GOT3 (cell line): ENCODE data around the gene CNIH2.
"Not testable (repeated sequence)": the region's sequence is repeated elsewhere in the genome, so short reads cannot be mapped to it uniquely, and the experiment has no call there.

Experiments
- DNase-seq: peaks from one replicate; lab custom pipeline; 2025; ENCODE audit warnings: mixed read lengths; lab: John Stamatoyannopoulos, UW

Gene CNIH2

GRCh38 chr11:66277471-66278362 is at the start of gene CNIH2:
CNIH2 (plus strand) TSS chr11:66278175; CDS start chr11:66278457, 282 bp downstream.
- no peak for DNase-seq

- no peak for DNase-seq
Observed at GRCh38 chr11:66228521-66228920, 49.5 kb upstream of the CNIH2 start.

GRCh38 chr11:66230156-66230555 is 47.8 kb upstream of the CNIH2 start:
- DNase-seq = no peak

DNA sequence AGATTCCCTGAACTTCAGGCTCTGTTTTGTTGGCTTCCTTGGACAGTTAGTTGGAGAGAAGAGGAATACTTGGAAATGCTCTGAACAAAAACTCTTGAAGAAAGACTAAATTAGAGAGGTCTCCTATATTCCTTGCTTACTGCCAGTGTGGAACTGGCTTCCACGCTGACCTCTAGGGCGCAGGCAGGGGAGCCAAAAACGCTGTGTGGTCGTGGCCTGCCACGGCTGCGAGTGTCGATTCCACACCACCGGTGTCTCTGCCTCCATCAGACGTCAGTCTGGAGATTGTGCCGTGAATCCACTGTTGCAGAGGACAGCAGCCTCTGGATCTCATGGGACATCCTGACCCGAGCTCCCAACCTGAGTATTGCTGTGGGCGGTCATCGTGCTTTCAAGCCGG is 47.0 kb upstream of the CNIH2 start:
- no peak for DNase-seq

DNA sequence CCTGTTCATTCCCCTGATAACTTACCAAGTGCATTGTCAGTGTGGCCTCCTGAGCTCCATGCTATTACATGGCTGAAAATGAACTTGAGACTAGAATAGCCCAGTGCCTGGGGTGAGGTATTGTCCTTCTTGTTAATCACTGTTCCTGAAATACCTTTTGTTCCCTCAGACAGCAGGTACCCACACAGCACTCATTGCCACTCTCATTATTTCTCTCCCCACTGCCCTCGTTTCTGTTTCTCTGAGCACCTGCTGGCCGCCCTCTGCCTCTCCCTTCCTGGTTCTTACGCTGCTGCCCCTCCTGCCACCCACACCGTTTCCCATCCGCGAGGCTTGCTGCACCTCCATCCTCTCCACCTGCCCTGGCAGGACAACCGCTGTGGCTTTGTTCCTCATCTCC is 46.4 kb upstream of the CNIH2 start:
- no peak for DNase-seq

DNA sequence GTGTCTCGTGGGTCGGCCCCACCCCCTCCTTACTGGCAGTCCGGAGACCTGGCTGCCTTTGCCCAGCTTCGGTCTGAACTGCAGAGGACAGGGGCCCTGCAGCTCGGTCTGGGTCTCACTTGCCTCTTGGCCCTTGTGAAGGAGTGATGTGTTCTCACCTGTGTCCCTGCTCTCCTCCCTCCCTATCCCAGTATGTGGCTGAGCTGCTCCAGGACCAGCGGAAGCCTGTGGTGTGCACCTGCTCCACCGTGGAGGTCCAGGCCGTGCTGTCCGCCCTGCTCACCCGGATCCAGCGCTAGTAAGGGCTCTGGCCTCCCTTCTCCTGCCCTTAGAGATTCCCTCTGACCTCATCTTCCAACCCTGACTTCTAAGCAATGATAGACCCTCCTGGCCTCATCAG is 45.2 kb upstream of the CNIH2 start:
- no peak for DNase-seq

- no peak for DNase-seq
Observed at GRCh38 chr11:66233301-66233700, 44.7 kb upstream of the CNIH2 start.

GRCh38 chr11:66235141-66235540 is 42.8 kb upstream of the CNIH2 start:
- DNase-seq = no peak

DNA sequence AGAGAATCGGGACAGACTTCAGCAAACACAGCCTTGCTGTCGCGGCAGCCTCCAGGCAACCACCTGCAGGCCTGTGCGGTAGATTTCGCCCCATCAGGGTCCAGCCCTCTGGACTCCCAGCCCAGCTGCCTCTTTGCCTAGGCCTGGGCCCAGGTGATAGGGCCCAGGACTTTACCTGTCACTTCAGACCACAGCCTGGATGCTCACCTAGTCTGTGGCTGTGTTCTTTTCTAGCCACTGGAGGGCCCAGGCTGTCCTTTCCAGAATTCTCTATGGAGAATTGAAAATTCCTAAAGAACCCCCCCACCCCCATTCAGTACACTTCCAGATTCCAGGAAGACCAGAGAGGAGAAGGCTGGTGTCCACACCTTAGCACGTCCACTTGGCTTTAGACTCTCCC is 40.1 kb upstream of the CNIH2 start:
- DNase-seq = no peak

GRCh38 chr11:66238786-66239413 is 39.1 kb upstream of the CNIH2 start:
- DNase-seq = no peak

GRCh38 chr11:66239511-66239910 is 38.5 kb upstream of the CNIH2 start:
- DNase-seq = no peak

DNA sequence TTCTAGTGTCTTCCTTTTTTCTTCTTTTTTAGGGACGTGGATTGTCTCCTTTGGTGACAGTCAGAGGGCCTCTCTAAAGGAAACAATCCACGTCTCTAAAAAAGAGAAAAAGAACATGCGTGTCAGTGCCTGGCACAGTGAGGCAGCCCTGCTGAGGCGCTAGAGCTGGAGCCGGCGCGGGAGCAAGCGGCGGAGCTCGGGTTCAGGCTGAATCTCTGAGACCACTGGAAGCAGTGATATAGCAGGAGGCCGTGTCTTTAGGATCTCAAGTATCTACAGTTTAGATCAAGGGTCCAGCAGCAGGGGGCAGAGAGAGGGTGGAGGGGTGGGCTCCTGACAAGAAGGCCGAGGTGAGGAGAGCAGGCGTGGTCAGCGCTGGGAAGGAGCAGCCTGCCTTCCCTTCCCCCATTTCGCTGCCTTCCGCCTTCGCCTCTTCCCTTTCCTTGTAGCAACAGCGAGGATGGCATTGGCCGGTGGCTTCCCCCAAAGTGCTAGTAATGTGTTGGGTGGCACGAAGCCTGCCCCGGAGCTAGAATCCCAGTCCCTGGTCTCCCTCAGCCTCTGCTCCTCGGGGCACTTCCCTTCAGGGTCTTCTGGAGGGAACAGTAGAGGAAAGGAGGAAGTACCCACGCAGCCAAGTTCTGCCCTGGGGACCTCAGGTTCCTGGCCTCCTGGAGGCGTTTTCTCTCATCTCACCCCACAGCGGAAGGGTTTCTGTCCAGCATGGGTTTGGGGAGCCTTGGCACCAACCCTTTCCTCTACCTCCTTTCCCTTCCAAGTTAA is 37.8 kb upstream of the CNIH2 start:
- DNase-seq = no peak

DNA sequence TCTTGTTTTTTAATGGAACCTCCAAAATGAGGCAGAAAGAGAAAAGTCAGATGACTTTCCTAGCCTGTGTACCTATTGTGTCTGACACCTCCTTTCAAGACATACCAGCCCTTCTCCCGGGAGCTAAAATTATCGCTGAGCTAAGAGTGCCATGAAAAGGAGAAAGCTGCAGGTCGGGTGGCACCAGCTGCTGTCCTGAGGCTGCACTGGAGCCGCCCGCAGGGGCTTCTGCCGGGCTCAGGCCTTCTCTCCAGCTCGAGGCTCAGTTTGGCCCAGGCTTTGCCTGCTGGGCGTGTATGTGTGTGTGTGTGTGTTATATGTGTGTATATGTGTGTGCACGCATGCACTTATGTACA is 37.2 kb upstream of the CNIH2 start:
- no peak for DNase-seq

GRCh38 chr11:66242095-66242765 is 35.7 kb upstream of the CNIH2 start:
- no peak for DNase-seq

GRCh38 chr11:66243782-66244535 is 34.0 kb upstream of the CNIH2 start:
- DNase-seq = no peak

GRCh38 chr11:66247295-66247694 is 30.7 kb upstream of the CNIH2 start:
- no peak for DNase-seq

GRCh38 chr11:66247801-66248200 is 30.2 kb upstream of the CNIH2 start:
- DNase-seq = no peak

DNA sequence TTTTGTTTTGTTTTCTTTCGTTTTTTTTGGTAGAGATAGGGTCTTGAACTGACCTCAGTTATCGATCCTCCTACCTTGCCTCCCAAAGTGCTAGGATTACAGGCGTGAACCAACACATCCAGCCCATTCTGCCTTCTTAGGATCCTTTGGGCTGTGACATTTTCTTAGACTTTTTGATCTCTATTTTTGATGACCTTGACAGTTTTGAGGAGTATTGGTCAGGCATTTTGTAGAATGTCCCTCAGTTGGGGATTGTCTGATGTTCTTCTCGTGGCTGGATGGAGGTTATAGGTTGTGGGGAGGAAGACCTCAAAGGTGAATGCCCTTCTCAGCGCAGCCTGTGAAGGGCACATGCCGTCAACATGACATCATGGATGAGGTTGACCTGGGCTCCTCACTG is 29.1 kb upstream of the CNIH2 start:
- DNase-seq = no peak

GRCh38 chr11:66251809-66252208 is 26.2 kb upstream of the CNIH2 start:
- no peak for DNase-seq

GRCh38 chr11:66253081-66253480 is 24.9 kb upstream of the CNIH2 start:
- DNase-seq = not testable (repeated sequence)

DNA sequence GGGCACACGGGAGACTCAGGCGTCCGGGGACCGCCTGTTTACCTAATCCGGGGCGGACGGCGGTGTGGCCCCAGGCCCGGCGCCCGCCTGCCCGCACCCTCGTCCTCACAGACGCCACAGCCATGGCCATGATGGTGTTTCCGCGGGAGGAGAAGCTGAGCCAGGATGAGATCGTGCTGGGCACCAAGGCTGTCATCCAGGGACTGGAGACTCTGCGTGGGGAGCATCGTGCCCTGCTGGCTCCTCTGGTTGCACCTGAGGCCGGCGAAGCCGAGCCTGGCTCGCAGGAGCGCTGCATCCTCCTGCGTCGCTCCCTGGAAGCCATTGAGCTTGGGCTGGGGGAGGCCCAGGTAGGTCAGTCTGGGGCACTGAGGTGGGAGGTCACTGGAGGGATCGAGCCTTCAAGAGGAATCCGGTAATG is 19.5 kb upstream of the CNIH2 start:
- DNase-seq = no peak
